SK-N-SH treated with all-trans-retinoic acid at 6 μM for 48 hours (cell line): ENCODE results near the gene ESRP2.

Experiments used
- ATAC-seq: fragments of 200-7000 bp; cut with Tn5 transposase; 3 replicates; pipeline ENCODE4 v1.9.1; 2020; ENCODE audit warnings: mild to moderate bottlenecking, moderate library complexity
- ARNTL ChIP-seq: fragments of 450-650 bp; formaldehyde crosslinking; IDR thresholded peaks from 2 replicates; pipeline ENCODE4 v1.5.0; 2020; ENCODE audit warnings: low read depth, mild to moderate bottlenecking, moderate library complexity, borderline replicate concordance
- BACH2 ChIP-seq: fragments of 250-450 bp; sonication (Bioruptor Pico); IDR thresholded peaks from 2 replicates; pipeline ENCODE4 v1.9.0; 2021; ENCODE audit warnings: mild to moderate bottlenecking, borderline replicate concordance
- CREB5 ChIP-seq: fragments of 250-450 bp; sonication (Bioruptor Pico); IDR thresholded peaks from 2 replicates; pipeline ENCODE4 v1.5.1; 2020; ENCODE audit warnings: low read depth, mild to moderate bottlenecking, moderate library complexity
- CSDC2 ChIP-seq: fragments of 250-450 bp; sonication (Bioruptor Pico); IDR thresholded peaks from 2 replicates; pipeline ENCODE4 v1.5.0; 2020; ENCODE audit warnings: mild to moderate bottlenecking, moderate library complexity
- CSRNP3 ChIP-seq: fragments of 250-450 bp; sonication (Bioruptor Pico); IDR thresholded peaks from 2 replicates; pipeline ENCODE4 v1.5.1; 2021; ENCODE audit warnings: mild to moderate bottlenecking, moderate library complexity
- ESRRG ChIP-seq: fragments of 250-450 bp; sonication (Bioruptor Pico); IDR thresholded peaks from 2 replicates; pipeline ENCODE4 v1.6.1; 2021; ENCODE audit warnings: mild to moderate bottlenecking
- GLIS3 ChIP-seq: fragments of 250-450 bp; sonication (Bioruptor Pico); IDR thresholded peaks from 2 replicates; pipeline ENCODE4 v1.5.0; 2020; ENCODE audit warnings: mild to moderate bottlenecking, moderate library complexity
- ISL1 ChIP-seq: fragments of 250-450 bp; sonication (Bioruptor Pico); IDR thresholded peaks from 2 replicates; pipeline ENCODE4 v2.1.2; 2022; ENCODE audit warnings: mild to moderate bottlenecking, moderate library complexity
- OSR1 ChIP-seq: fragments of 250-450 bp; sonication (Bioruptor Pico); IDR thresholded peaks from 2 replicates; pipeline ENCODE4 v1.8.0; 2022; ENCODE audit warnings: moderate library complexity, mild to moderate bottlenecking, inconsistent platforms
- PATZ1 ChIP-seq: fragments of 250-450 bp; sonication (Bioruptor Pico); IDR thresholded peaks from 2 replicates; pipeline ENCODE4 v1.8.0; 2020; ENCODE audit warnings: mild to moderate bottlenecking, moderate library complexity, borderline replicate concordance
- POU6F1 ChIP-seq: fragments of 250-450 bp; sonication (Bioruptor Pico); IDR thresholded peaks from 2 replicates; pipeline ENCODE4 v1.8.0; 2021; ENCODE audit warnings: low read depth, mild to moderate bottlenecking, moderate library complexity, borderline replicate concordance
- PPARA ChIP-seq: fragments of 250-450 bp; sonication (Bioruptor Pico); IDR thresholded peaks from 2 replicates; pipeline ENCODE4 v1.5.0; 2020; ENCODE audit warnings: mild to moderate bottlenecking, borderline replicate concordance
- RARB ChIP-seq: fragments of 250-450 bp; sonication (Bioruptor Pico); IDR thresholded peaks from 2 replicates; pipeline ENCODE4 v1.8.0; 2021; ENCODE audit warnings: mild to moderate bottlenecking, moderate library complexity
- TCF4 ChIP-seq: fragments of 250-450 bp; sonication (Bioruptor Pico); IDR thresholded peaks from 2 replicates; pipeline ENCODE4 v1.8.0; 2021; ENCODE audit warnings: mild to moderate bottlenecking, moderate library complexity, borderline replicate concordance
- TOX ChIP-seq: fragments of 250-450 bp; sonication (Bioruptor Pico); IDR thresholded peaks from 2 replicates; pipeline ENCODE4 v1.8.0; 2021; ENCODE audit warnings: mild to moderate bottlenecking, moderate library complexity, borderline replicate concordance
- TSHZ2 ChIP-seq: fragments of 250-450 bp; sonication (Bioruptor Pico); IDR thresholded peaks from 2 replicates; pipeline ENCODE4 v1.5.0; 2020; ENCODE audit warnings: mild to moderate bottlenecking, moderate library complexity
- ZC3H10 ChIP-seq: fragments of 250-450 bp; sonication (Bioruptor Pico); IDR thresholded peaks from 2 replicates; pipeline ENCODE4 v1.5.1; 2021; ENCODE audit warnings: mild to moderate bottlenecking, moderate library complexity
- ZFP3 ChIP-seq: fragments of 250-450 bp; sonication (Bioruptor Pico); IDR thresholded peaks from 2 replicates; pipeline ENCODE4 v1.5.0; 2020; ENCODE audit warnings: mild to moderate bottlenecking, moderate library complexity
- ZFP30 ChIP-seq: fragments of 450-650 bp; formaldehyde crosslinking; IDR thresholded peaks from 2 replicates; pipeline ENCODE4 v1.5.0; 2022; ENCODE audit warnings: mild to moderate bottlenecking, moderate library complexity
- ZNF565 ChIP-seq: fragments of 450-650 bp; formaldehyde crosslinking; conservative IDR thresholded peaks from 2 replicates; pipeline ENCODE4 v1.5.0; 2020; ENCODE audit warnings: low read depth, mild to moderate bottlenecking, moderate library complexity
- ZNF70 ChIP-seq: fragments of 450-650 bp; formaldehyde crosslinking; IDR thresholded peaks from 2 replicates; pipeline ENCODE4 v1.5.0; 2020; ENCODE audit warnings: mild to moderate bottlenecking, moderate library complexity
- ZNF8 ChIP-seq: fragments of 450-650 bp; formaldehyde crosslinking; IDR thresholded peaks from 2 replicates; pipeline ENCODE4 v1.5.0; 2020; ENCODE audit warnings: mild to moderate bottlenecking, moderate library complexity

Gene ESRP2

GRCh38 chr16:68270353-68270752 is 34.4 kb upstream of the ESRP2 start:
- TF ChIP-seq RARB (CRISPR knock-in tag) = no peak
- TF ChIP-seq POU6F1 (CRISPR knock-in tag) = no peak
- TF ChIP-seq GLIS3 (CRISPR knock-in tag) = no peak
- TF ChIP-seq ZFP30 = no peak
- TF ChIP-seq ISL1 = no peak
- no peak for TF ChIP-seq ZNF70 (CRISPR knock-in tag)
- TF ChIP-seq CSRNP3 = no peak
- no peak for TF ChIP-seq ZC3H10 (CRISPR knock-in tag)
- no peak for TF ChIP-seq TCF4 (CRISPR knock-in tag)
- ATAC-seq = no peak

GRCh38 chr16:68269793-68270192 is 33.9 kb upstream of the ESRP2 start:
- no peak for ATAC-seq
- no peak for TF ChIP-seq TOX (CRISPR knock-in tag)
- no peak for TF ChIP-seq CSDC2 (CRISPR knock-in tag)
- TF ChIP-seq TCF4 (CRISPR knock-in tag) = no peak
- TF ChIP-seq ZNF565 (CRISPR knock-in tag) = no peak
- TF ChIP-seq ESRRG (CRISPR knock-in tag) = no peak
- TF ChIP-seq ARNTL (CRISPR knock-in tag) = no peak
- TF ChIP-seq CREB5 (CRISPR knock-in tag) = no peak
- no peak for TF ChIP-seq CSRNP3
- no peak for TF ChIP-seq ZC3H10 (CRISPR knock-in tag)
- no peak for TF ChIP-seq PATZ1 (CRISPR knock-in tag)
- TF ChIP-seq TSHZ2 = no peak
- TF ChIP-seq ZNF8 (CRISPR knock-in tag) = no peak
- TF ChIP-seq PPARA (CRISPR knock-in tag) = no peak
- no peak for TF ChIP-seq BACH2 (CRISPR knock-in tag)
- no peak for TF ChIP-seq OSR1 (CRISPR knock-in tag)
- TF ChIP-seq ZFP3 = no peak
- no peak for TF ChIP-seq ISL1
